Fibroblast of skin of right quadriceps (primary cell): Measurements from ENCODE around the gene DIO1.
A peak's percentile ranks its signal among the peaks of the same experiment; 100 is the strongest.
"Not testable (repeated sequence)": the region's sequence is repeated elsewhere in the genome, so short reads cannot be mapped to it uniquely, and the experiment has no call there.

Experiments used
- DNase-seq: peaks from one replicate; pipeline ENCODE4 v3.0.0-alpha.2; 2013

Gene DIO1

GRCh38 chr1:53893999-53894636 lies at the start of gene DIO1:
TSS of gene DIO1 (plus strand) at chr1:53894187. CDS start at chr1:53894211, 24 bp downstream.
- DNase-seq: no peak

- no peak for DNase-seq
Measured at GRCh38 chr1:53847980-53848379, 46.0 kb upstream of the DIO1 start.

GRCh38 chr1:53850082-53850673 lies 43.8 kb upstream of the DIO1 start:
- no peak for DNase-seq

- no peak for DNase-seq
Measured at GRCh38 chr1:53851571-53852285, 42.3 kb upstream of the DIO1 start.

- DNase-seq: peak; percentile 56
Measured at GRCh38 chr1:53860967-53861411, 33.0 kb upstream of the DIO1 start.

- no peak for DNase-seq
Measured at GRCh38 chr1:53862507-53862906, 31.5 kb upstream of the DIO1 start.

- DNase-seq: no peak
Measured at GRCh38 chr1:53868565-53868964, 25.4 kb upstream of the DIO1 start.

GRCh38 chr1:53869454-53870117 lies 24.4 kb upstream of the DIO1 start:
- no peak for DNase-seq

- peak; percentile 5 for DNase-seq
Measured at GRCh38 chr1:53871221-53871620, 22.8 kb upstream of the DIO1 start.

GRCh38 chr1:53871773-53872484 lies 22.1 kb upstream of the DIO1 start:
- no peak for DNase-seq

GRCh38 chr1:53875150-53875549 lies 18.8 kb upstream of the DIO1 start:
- DNase-seq: not testable (repeated sequence)

GRCh38 chr1:53878492-53879105 lies 15.4 kb upstream of the DIO1 start:
- peak; percentile 46 for DNase-seq

- DNase-seq: not testable (repeated sequence)
Measured at GRCh38 chr1:53881853-53882252, 12.1 kb upstream of the DIO1 start.

GRCh38 chr1:53883600-53883999 lies 10.4 kb upstream of the DIO1 start:
- not testable (repeated sequence) for DNase-seq

- DNase-seq: no peak
Measured at GRCh38 chr1:53888681-53889080, 5.3 kb upstream of the DIO1 start.

GRCh38 chr1:53889304-53890298 lies 4.4 kb upstream of the DIO1 start, which contains the start of gene YIPF1:
TSS of gene YIPF1 (minus strand) at chr1:53889797. CDS start at chr1:53888937, 860 bp downstream.
- peak; percentile 88 for DNase-seq

- DNase-seq: no peak
Measured at GRCh38 chr1:53890522-53890941, 3.5 kb upstream of the DIO1 start.

GRCh38 chr1:53891018-53891417 lies 3.0 kb upstream of the DIO1 start:
- DNase-seq: no peak

- DNase-seq: no peak
Measured at GRCh38 chr1:53891678-53892077, 2.3 kb upstream of the DIO1 start.

GRCh38 chr1:53892911-53893310 lies 1.1 kb upstream of the DIO1 start:
- DNase-seq: no peak

GRCh38 chr1:53894644-53895043 lies 657 bp downstream of the DIO1 start:
- DNase-seq: no peak
